HCT116 (cell line): ENCODE results near the gene GRHL1.

Source experiments
- CEBPB ChIP-seq: IDR thresholded peaks from 2 replicates; pipeline ENCODE4 v1.6.1; 2012; ENCODE audit warnings: low read depth
- EZH2 ChIP-seq: fragments of 200-600 bp; sonication (generic); IDR thresholded peaks from 2 replicates; pipeline ENCODE4 v1.6.1; 2017; ENCODE audit warnings: antibody characterized with exemption, mixed run types
- EZH2phosphoT487 ChIP-seq: fragments of 200-600 bp; IDR thresholded peaks from 2 replicates; pipeline ENCODE4 v1.6.1; 2018; ENCODE audit warnings: antibody characterized with exemption, borderline replicate concordance
- JUND ChIP-seq: IDR thresholded peaks from 2 replicates; pipeline ENCODE4 v1.6.1; 2012
- MAX ChIP-seq: IDR thresholded peaks from 2 replicates; pipeline ENCODE4 v1.6.1; 2012
- POLR2A ChIP-seq: IDR thresholded peaks from 2 replicates; pipeline ENCODE4 v1.7.0; 2011; ENCODE audit warnings: borderline replicate concordance; ENCODE audit not compliant: insufficient read depth, insufficient read length; ENCODE audit errors: extremely low read depth
- POLR2AphosphoS5 ChIP-seq: IDR thresholded peaks from 2 replicates; pipeline ENCODE4 v1.6.1; 2011; ENCODE audit warnings: mild to moderate bottlenecking, low read depth, low read length, moderate library complexity
- RAD21 ChIP-seq: IDR thresholded peaks from 2 replicates; pipeline ENCODE4 v1.6.1; 2012; ENCODE audit warnings: low read depth, mild to moderate bottlenecking
- ZFX ChIP-seq: fragments of 450-650 bp; IDR thresholded peaks from 2 replicates; pipeline ENCODE4 v1.6.1; 2017
- ZNF274 ChIP-seq: fragments of 200-500 bp; sonication (Bioruptor generic); IDR thresholded peaks from 2 replicates; pipeline ENCODE4 v1.6.1; 2014; ENCODE audit warnings: mild to moderate bottlenecking, low read depth, low read length, inconsistent platforms
- TF ChIP-seq, protein P1 (sequence below), 3 experiments: fragments of 200-600 bp in 1 of 3; sonication (generic) in 1 of 3; IDR thresholded peaks in 2 of 3; conservative IDR thresholded peaks in 1 of 3; 2 replicates each; pipeline ENCODE4 v1.5.1; 2012 to 2017; ENCODE audit warnings: low read depth in 2 of 3, low read length in 2 of 3, antibody characterized with exemption in 1 of 3, borderline replicate concordance in 1 of 3, control low read depth in 1 of 3, mild to moderate bottlenecking in 1 of 3, mixed read lengths in 1 of 3, mixed run types in 1 of 3, moderate library complexity in 1 of 3; ENCODE audit not compliant: insufficient read depth in 1 of 3

- TF ChIP-seq, protein P1, sequence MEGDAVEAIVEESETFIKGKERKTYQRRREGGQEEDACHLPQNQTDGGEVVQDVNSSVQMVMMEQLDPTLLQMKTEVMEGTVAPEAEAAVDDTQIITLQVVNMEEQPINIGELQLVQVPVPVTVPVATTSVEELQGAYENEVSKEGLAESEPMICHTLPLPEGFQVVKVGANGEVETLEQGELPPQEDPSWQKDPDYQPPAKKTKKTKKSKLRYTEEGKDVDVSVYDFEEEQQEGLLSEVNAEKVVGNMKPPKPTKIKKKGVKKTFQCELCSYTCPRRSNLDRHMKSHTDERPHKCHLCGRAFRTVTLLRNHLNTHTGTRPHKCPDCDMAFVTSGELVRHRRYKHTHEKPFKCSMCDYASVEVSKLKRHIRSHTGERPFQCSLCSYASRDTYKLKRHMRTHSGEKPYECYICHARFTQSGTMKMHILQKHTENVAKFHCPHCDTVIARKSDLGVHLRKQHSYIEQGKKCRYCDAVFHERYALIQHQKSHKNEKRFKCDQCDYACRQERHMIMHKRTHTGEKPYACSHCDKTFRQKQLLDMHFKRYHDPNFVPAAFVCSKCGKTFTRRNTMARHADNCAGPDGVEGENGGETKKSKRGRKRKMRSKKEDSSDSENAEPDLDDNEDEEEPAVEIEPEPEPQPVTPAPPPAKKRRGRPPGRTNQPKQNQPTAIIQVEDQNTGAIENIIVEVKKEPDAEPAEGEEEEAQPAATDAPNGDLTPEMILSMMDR (IDR thresholded peaks at IDR 0.05 in 2 of 3, conservative IDR thresholded peaks at IDR 0.05 in 1 of 3; ENCODE audit: borderline replicate concordance in 1 of 3, insufficient read depth in 1 of 3, low read depth in 2 of 3, low read length in 2 of 3), result no peak
- TF ChIP-seq POLR2AphosphoS5 (no peak), POLR2A (no peak), JUND (no peak), EZH2 (no peak), ZNF274 (no peak), ZFX (no peak), RAD21 (no peak), MAX (no peak), CEBPB (no peak), EZH2phosphoT487 (no peak)
Measured at GRCh38 chr2:9979977-9980376, 28.5 kb downstream of the GRHL1 start.
